Activated naive CD8-positive, alpha-beta T cell treated with anti-CD3 and anti-CD28 coated beads for 36 hours (primary cell): Measurements from ENCODE around the gene PCSK5. TPM values are rescaled to one million over a fixed set of nuclear protein-coding genes. Genes with fewer than 3 reads are reported as not detected.
A peak's percentile ranks its signal among the peaks of the same experiment; 100 is the strongest.
"Not testable (repeated sequence)": the region's sequence is repeated elsewhere in the genome, so short reads cannot be mapped to it uniquely, and the experiment has no call there.

Source experiments
- DNase-seq: peaks from one replicate; pipeline ENCODE4 v3.0.0; 2021
- H3K27ac Mint-ChIP-seq: one replicate; pipeline ENCODE4 v1.8.0; 2022; ENCODE audit warnings: mild to moderate bottlenecking, moderate library complexity, mixed read lengths
- H3K27me3 Mint-ChIP-seq: one replicate; pipeline ENCODE4 v1.8.0; 2022; ENCODE audit warnings: mild to moderate bottlenecking, mixed read lengths
- H3K36me3 Mint-ChIP-seq: one replicate; pipeline ENCODE4 v1.8.0; 2021; ENCODE audit warnings: mild to moderate bottlenecking, mixed read lengths
- H3K4me1 Mint-ChIP-seq: one replicate; pipeline ENCODE4 v1.8.0; 2021; ENCODE audit warnings: mixed read lengths
- H3K4me3 Mint-ChIP-seq: one replicate; pipeline ENCODE4 v1.8.0; 2022; ENCODE audit warnings: mild to moderate bottlenecking, moderate library complexity, mixed read lengths
- H3K9me3 Mint-ChIP-seq: one replicate; pipeline ENCODE4 v1.8.0; 2022; ENCODE audit warnings: mixed read lengths
- total RNA-seq, 2 experiments: library from RNA; stranded (reverse); gene quantifications; one replicate each; pipeline ENCODE4 v1.2.3, GENCODE V29; 2021

Gene PCSK5
- total RNA-seq, 2 experiments from 2014 or later = 5.3 to 5.5 TPM

DNA sequence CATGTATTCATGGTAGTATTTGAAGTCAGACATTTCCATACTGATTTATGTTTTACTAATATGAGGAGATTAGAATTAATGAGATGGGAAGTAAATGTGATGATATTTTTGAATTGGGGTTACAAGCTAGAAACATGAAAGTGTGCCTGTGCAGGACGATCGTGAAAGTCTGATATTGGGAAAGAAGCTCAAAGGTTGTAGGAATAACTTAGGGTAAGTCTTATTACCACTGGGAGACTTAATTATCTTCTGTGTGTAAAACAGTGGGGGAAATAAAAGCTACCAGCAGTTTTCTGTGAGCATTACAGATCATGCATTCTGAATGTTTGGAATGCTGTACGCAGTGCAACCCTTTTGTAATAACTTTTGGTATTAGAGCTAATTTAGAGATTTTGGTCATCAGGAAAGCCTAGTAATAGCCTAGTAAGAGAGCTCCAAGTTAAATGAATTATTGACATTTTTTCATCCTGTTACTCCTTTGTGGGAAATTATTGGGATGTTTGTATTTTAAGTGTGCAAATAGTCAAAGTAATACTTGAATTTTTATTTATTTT is 153.9 kb downstream of the PCSK5 start:
- H3K27ac Mint-ChIP-seq = no peak overlapping the region
- no peaks in the 10 kb centered on the region for H3K27me3 Mint-ChIP-seq
- no peaks in the 10 kb centered on the region for H3K9me3 Mint-ChIP-seq
- H3K4me1 Mint-ChIP-seq = peaks cover 3% of the 10 kb centered on the region
- no peak for DNase-seq
- H3K36me3 Mint-ChIP-seq = peaks cover 13% of the 10 kb centered on the region
- H3K4me3 Mint-ChIP-seq = no peak overlapping the region

DNA sequence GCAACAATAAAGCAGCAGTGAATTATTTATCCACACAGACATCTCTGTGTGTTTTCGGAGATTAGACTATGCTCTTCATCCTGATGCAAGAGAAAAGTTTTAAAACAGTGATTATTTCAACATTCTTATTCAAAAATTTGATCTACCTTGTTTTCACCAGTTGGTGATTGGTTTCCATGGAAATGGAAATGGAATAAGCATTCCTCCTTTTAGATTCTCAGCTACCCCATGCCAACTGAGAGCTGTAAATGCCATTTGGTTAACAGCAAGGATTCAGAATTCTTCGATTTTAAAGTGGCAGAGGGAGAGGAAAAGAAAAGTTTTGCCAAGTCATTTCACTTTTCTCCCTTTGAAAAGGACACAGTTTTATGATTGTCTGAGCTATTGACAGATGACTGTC is 154.7 kb downstream of the PCSK5 start:
- no peak overlapping the region for H3K4me3 Mint-ChIP-seq
- H3K9me3 Mint-ChIP-seq = no peaks in the 10 kb centered on the region
- DNase-seq = no peak

GRCh38 chr9:76049341-76049740 is 158.9 kb downstream of the PCSK5 start:
- H3K36me3 Mint-ChIP-seq = peaks cover 36% of the 10 kb centered on the region
- H3K9me3 Mint-ChIP-seq = peaks cover 11% of the 10 kb centered on the region
- no peaks in the 10 kb centered on the region for H3K27me3 Mint-ChIP-seq
- no peak overlapping the region for H3K27ac Mint-ChIP-seq
- H3K4me1 Mint-ChIP-seq = peaks cover 3% of the 10 kb centered on the region
- no peak for DNase-seq
- H3K4me3 Mint-ChIP-seq = no peak overlapping the region

More for the DNA sequence above, 154.7 kb downstream of the PCSK5 start:
- peaks cover 3% of the 10 kb centered on the region for H3K4me1 Mint-ChIP-seq
- H3K27ac Mint-ChIP-seq = no peak overlapping the region
- H3K27me3 Mint-ChIP-seq = no peaks in the 10 kb centered on the region
- peaks cover 12% of the 10 kb centered on the region for H3K36me3 Mint-ChIP-seq

GRCh38 chr9:76067696-76068095 is 177.2 kb downstream of the PCSK5 start:
- H3K27me3 Mint-ChIP-seq = no peaks in the 10 kb centered on the region
- no peak for DNase-seq
- peaks cover 4% of the 10 kb centered on the region for H3K9me3 Mint-ChIP-seq
- no peak overlapping the region for H3K27ac Mint-ChIP-seq
- peaks cover 14% of the 10 kb centered on the region for H3K36me3 Mint-ChIP-seq
- no peaks in the 10 kb centered on the region for H3K4me1 Mint-ChIP-seq
- no peak overlapping the region for H3K4me3 Mint-ChIP-seq

- Mint-ChIP-seq H3K36me3 (peaks cover 46% of the 10 kb centered on the region), H3K4me3 (no peak overlapping the region), H3K27me3 (no peaks in the 10 kb centered on the region), H3K4me1 (peaks cover 6% of the 10 kb centered on the region), H3K27ac (no peak overlapping the region), H3K9me3 (peaks cover 7% of the 10 kb centered on the region)
- no peak for DNase-seq
These were observed 187.1 kb downstream of the PCSK5 start for GRCh38 chr9:76077537-76077936.

GRCh38 chr9:76081281-76081680 is 190.8 kb downstream of the PCSK5 start:
- H3K4me3 Mint-ChIP-seq, H3K9me3 Mint-ChIP-seq, DNase-seq, H3K27me3 Mint-ChIP-seq, H3K4me1 Mint-ChIP-seq, H3K27ac Mint-ChIP-seq: not testable (repeated sequence)
- peaks cover 34% of the 10 kb centered on the region for H3K36me3 Mint-ChIP-seq

- no peak for DNase-seq
- Mint-ChIP-seq H3K9me3 (peaks cover 7% of the 10 kb centered on the region), H3K36me3 (peaks cover 34% of the 10 kb centered on the region), H3K27ac (no peak overlapping the region), H3K4me1 (no peaks in the 10 kb centered on the region), H3K27me3 (no peaks in the 10 kb centered on the region), H3K4me3 (no peak overlapping the region)
These were observed 191.6 kb downstream of the PCSK5 start for GRCh38 chr9:76082057-76082456.

- Mint-ChIP-seq H3K9me3 (no peaks in the 10 kb centered on the region), H3K36me3 (peaks cover 9% of the 10 kb centered on the region), H3K4me3 (no peak overlapping the region), H3K4me1 (peaks cover 3% of the 10 kb centered on the region), H3K27ac (no peak overlapping the region), H3K27me3 (no peaks in the 10 kb centered on the region)
- DNase-seq = no peak
These were observed 195.1 kb downstream of the PCSK5 start for GRCh38 chr9:76085596-76085995.

DNA sequence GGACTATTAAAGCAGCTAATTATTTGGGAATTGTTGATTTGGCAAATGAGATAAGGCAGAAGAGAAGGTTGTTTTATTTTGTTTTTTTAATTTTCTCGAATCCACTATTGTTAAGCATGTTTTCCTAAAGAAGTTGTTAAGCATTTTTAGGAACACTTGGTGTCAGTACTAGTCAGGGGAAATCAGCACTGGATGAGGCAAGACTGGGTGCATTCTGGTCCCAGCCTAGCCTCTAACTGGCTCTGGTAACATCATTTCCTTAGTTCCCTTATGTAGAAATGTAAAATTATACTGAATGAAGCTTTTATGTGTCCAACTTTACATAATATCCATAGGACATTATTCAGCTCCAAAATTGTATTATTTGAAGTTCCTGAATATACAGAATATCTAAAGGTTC is 196.1 kb downstream of the PCSK5 start:
- Mint-ChIP-seq H3K27ac (no peak overlapping the region), H3K4me1 (peaks cover 3% of the 10 kb centered on the region), H3K27me3 (no peaks in the 10 kb centered on the region), H3K36me3 (peaks cover 9% of the 10 kb centered on the region), H3K4me3 (no peak overlapping the region), H3K9me3 (no peaks in the 10 kb centered on the region)
- no peak for DNase-seq

DNA sequence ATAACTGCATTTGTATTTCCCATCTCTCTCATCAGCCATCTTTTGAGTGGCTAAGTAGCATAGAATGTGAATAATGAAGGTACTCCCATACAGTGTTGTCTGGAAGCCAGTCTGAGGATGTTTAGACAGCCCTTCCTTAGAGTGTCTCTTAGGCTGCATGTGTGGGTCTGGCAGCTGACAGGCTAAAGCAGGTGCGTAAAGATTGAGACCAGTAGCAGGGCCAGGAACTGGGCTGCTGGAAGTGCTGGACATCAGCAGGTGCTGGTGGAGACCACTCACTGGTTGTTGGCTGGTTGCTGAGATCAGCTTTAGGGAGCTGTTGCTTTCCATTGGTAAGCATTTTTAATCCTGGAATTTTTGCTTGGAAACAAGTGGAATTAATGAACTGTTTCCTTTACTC is 197.5 kb downstream of the PCSK5 start:
- Mint-ChIP-seq H3K27ac (no peak overlapping the region), H3K4me1 (peaks cover 3% of the 10 kb centered on the region), H3K9me3 (no peaks in the 10 kb centered on the region), H3K4me3 (no peak overlapping the region), H3K27me3 (no peaks in the 10 kb centered on the region), H3K36me3 (peaks cover 3% of the 10 kb centered on the region)
- DNase-seq = no peak

DNA sequence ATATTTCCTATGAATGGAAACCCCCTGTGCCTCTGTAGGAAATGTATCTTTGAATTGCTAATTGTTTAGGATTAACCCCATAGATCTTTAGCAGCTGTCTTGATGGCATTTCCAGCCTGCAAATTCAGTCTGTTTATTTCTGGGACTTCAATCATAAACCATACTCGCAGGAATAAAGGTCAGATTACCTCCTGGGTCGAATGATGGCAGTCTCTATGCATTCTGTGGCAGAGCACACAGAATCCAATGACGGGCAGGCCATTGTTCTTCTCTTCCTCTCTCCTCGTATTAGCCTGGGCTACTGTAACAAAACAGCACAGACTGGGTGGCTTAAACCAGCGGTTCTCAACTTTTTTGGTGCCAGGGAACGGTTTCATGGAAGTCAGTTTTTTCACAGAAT is 199.9 kb downstream of the PCSK5 start:
- DNase-seq = no peak
- Mint-ChIP-seq H3K9me3 (no peaks in the 10 kb centered on the region), H3K27ac (no peak overlapping the region), H3K4me3 (no peak overlapping the region), H3K36me3 (peaks cover 3% of the 10 kb centered on the region), H3K27me3 (no peaks in the 10 kb centered on the region), H3K4me1 (peaks cover 3% of the 10 kb centered on the region)

DNA sequence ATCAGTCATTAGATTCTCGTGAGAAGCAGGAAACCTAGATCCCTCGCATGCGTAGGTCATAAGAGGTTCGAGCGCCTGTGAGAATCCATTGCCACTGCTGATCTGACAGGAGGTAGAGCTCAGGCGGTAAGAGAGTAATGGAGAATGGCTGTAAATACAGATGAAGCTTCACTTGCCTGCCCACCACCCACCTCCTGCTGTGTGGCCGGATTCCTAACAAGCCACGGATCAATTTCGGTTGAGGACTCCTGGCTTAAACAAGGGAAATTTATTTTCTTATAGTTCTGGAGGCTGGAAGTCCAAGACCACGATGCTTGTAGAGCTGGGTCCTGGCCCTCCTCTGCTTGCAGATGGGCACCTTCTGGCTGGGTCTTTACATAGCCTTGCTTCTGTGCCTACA is 200.4 kb downstream of the PCSK5 start:
- Mint-ChIP-seq H3K27me3 (no peaks in the 10 kb centered on the region), H3K4me3 (no peak overlapping the region), H3K27ac (no peak overlapping the region), H3K36me3 (peaks cover 3% of the 10 kb centered on the region), H3K4me1 (peaks cover 3% of the 10 kb centered on the region), H3K9me3 (no peaks in the 10 kb centered on the region)
- DNase-seq = no peak

GRCh38 chr9:76092572-76092971 is 202.1 kb downstream of the PCSK5 start:
- DNase-seq = no peak
- no peaks in the 10 kb centered on the region for H3K9me3 Mint-ChIP-seq
- H3K36me3 Mint-ChIP-seq = peaks cover 2% of the 10 kb centered on the region
- peaks cover 3% of the 10 kb centered on the region for H3K4me1 Mint-ChIP-seq
- no peak overlapping the region for H3K27ac Mint-ChIP-seq
- no peaks in the 10 kb centered on the region for H3K27me3 Mint-ChIP-seq
- H3K4me3 Mint-ChIP-seq = no peak overlapping the region

GRCh38 chr9:76095585-76095984 is 205.1 kb downstream of the PCSK5 start:
- Mint-ChIP-seq H3K27me3 (no peaks in the 10 kb centered on the region), H3K9me3 (no peaks in the 10 kb centered on the region), H3K4me3 (no peak overlapping the region), H3K4me1 (peaks cover 3% of the 10 kb centered on the region), H3K36me3 (peaks cover 2% of the 10 kb centered on the region), H3K27ac (no peak overlapping the region)
- DNase-seq = no peak

DNA sequence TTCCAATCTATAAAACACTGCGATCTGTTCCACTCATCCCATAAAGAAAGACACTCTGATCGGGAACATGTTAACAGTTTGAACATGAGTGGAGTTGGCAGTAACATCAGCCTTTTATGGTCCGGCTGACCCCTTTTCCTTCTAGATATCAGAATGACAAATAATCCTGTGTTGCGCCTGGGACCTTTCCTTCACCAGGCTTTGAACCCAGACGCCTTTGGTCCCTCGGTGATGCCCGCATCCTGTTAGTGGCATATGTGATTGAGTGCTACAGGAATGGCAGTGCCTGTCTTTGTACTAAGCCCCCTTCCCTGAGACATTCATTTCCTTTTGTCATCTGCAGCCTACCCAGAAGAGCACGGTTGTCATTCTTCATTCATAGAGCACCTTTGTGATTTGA is 209.0 kb downstream of the PCSK5 start:
- H3K4me3 Mint-ChIP-seq = no peak overlapping the region
- peaks cover 13% of the 10 kb centered on the region for H3K4me1 Mint-ChIP-seq
- DNase-seq = no peak
- peaks cover 12% of the 10 kb centered on the region for H3K36me3 Mint-ChIP-seq
- H3K27ac Mint-ChIP-seq = no peak overlapping the region
- H3K9me3 Mint-ChIP-seq = no peaks in the 10 kb centered on the region
- no peaks in the 10 kb centered on the region for H3K27me3 Mint-ChIP-seq

GRCh38 chr9:76101075-76101474 is 210.6 kb downstream of the PCSK5 start:
- Mint-ChIP-seq H3K4me1 (peaks cover 13% of the 10 kb centered on the region), H3K4me3 (no peak overlapping the region), H3K27ac (peak overlapping the region; percentile 9), H3K36me3 (peaks cover 15% of the 10 kb centered on the region), H3K27me3 (no peaks in the 10 kb centered on the region), H3K9me3 (no peaks in the 10 kb centered on the region)
- no peak for DNase-seq
